ENCODE measurements around the gene WDR45. TPM values are rescaled to one million over a fixed set of nuclear protein-coding genes. Genes with fewer than 3 reads are reported as not detected.
"Not testable (repeated sequence)": the region's sequence is repeated elsewhere in the genome, so short reads cannot be mapped to it uniquely, and the experiment has no call there.

Gene WDR45
- total RNA-seq: 63.2 TPM
- long read RNA-seq, transcript WDR45-207 (11 exons, 1,639 nt): major isoform, 29 of 63 reads
- long read RNA-seq, partial matches to known transcripts: 12 of 63 reads
- long read RNA-seq, other reads (novel, unspliced or antisense): 17 of 63 reads

GRCh38 chrX:49079489-49080428 is at the start of gene WDR45:
Gene WDR45, minus strand, starts transcription at chrX:49079887. Its CDS starts 1,792 bp downstream, at chrX:49078095.
- Histone ChIP-seq H3K27ac (peak within 1 kb of the TSS; percentile 93), H3K36me3 (peaks cover 4% of the 10 kb centered on the region), H3K9me3 (no peaks in the 10 kb centered on the region), H3K4me3 (peak within 1 kb of the TSS; percentile 67), H3K4me1 (peaks cover 4% of the 10 kb centered on the region), H3K27me3 (no peaks in the 10 kb centered on the region)
- intact Hi-C loops (cut with DNase I): no loop called here
- DNase-seq (peak; percentile 86), ATAC-seq (peak; percentile 95)
- no peak for TF ChIP-seq CTCF (IDR thresholded peaks at IDR 0.05)

- H3K27ac ChIP-seq: no peak overlapping the region
- no peaks in the 10 kb centered on the region for H3K27me3 ChIP-seq
- ATAC-seq (peak; percentile 26), DNase-seq (no peak)
- H3K4me1 ChIP-seq: no peaks in the 10 kb centered on the region
- intact Hi-C loops (cut with DNase I): no loop called here
- no peak for TF ChIP-seq CTCF (IDR thresholded peaks at IDR 0.05)
- no peaks in the 10 kb centered on the region for H3K9me3 ChIP-seq
- H3K36me3 ChIP-seq: no peaks in the 10 kb centered on the region
- no peak overlapping the region for H3K4me3 ChIP-seq
These were observed 49.7 kb upstream of the WDR45 start for GRCh38 chrX:49129427-49129826.

- H3K27me3 ChIP-seq; intact Hi-C loops (cut with DNase I); H3K27ac ChIP-seq; DNase-seq; H3K4me1 ChIP-seq; ATAC-seq; H3K36me3 ChIP-seq; H3K4me3 ChIP-seq; H3K9me3 ChIP-seq: not testable (repeated sequence)
These were observed 48.1 kb upstream of the WDR45 start for GRCh38 chrX:49127742-49128258.

- DNase-seq (no peak), ATAC-seq (no peak)
- H3K4me3 ChIP-seq: peak overlapping the region; percentile 77
- H3K36me3 ChIP-seq: peaks cover 15% of the 10 kb centered on the region
- no peaks in the 10 kb centered on the region for H3K9me3 ChIP-seq
- no peak for TF ChIP-seq CTCF (IDR thresholded peaks at IDR 0.05)
- H3K27me3 ChIP-seq: no peaks in the 10 kb centered on the region
- intact Hi-C loops (cut with DNase I): no loop called here
- H3K4me1 ChIP-seq: peaks cover 3% of the 10 kb centered on the region
- no peak overlapping the region for H3K27ac ChIP-seq
These were observed 42.8 kb upstream of the WDR45 start for GRCh38 chrX:49122499-49122898.

GRCh38 chrX:49120091-49120490 is 40.4 kb upstream of the WDR45 start:
- intact Hi-C loops (cut with DNase I): no loop called here
- H3K36me3 ChIP-seq: peaks cover 27% of the 10 kb centered on the region

More at GRCh38 chrX:49120091-49120490, 40.4 kb upstream of the WDR45 start:
- no peak for DNase-seq
- Histone ChIP-seq H3K27ac (no peak overlapping the region), H3K9me3 (no peaks in the 10 kb centered on the region), H3K27me3 (no peaks in the 10 kb centered on the region), H3K4me1 (peaks cover 3% of the 10 kb centered on the region), H3K4me3 (no peak overlapping the region)
- no peak for ATAC-seq
- TF ChIP-seq CTCF (IDR thresholded peaks at IDR 0.05): no peak

Measured in upper lobe of right lung (tissue), 1 donor.